Smooth muscle cell (in vitro differentiated cells): ENCODE data around the gene BMPER. TPM values are rescaled to one million over a fixed set of nuclear protein-coding genes. Genes with fewer than 3 reads are reported as not detected.

Source experiments
- DNase-seq: peaks from one replicate; lab custom pipeline; 2025; ENCODE audit not compliant: unreplicated experiment; lab: John Stamatoyannopoulos, UW
- H2AFZ ChIP-seq: fragments of 200-600 bp; sonication (generic); 2 replicates; pipeline ENCODE4 v1.6.0; 2016; ENCODE audit warnings: antibody characterized with exemption, low read depth, mild to moderate bottlenecking
- H3F3A ChIP-seq: fragments of 200-600 bp; sonication (generic); 2 replicates; pipeline ENCODE4 v1.6.0; 2017; ENCODE audit warnings: antibody characterized with exemption, low read depth
- H3K27ac ChIP-seq: fragments of 200-600 bp; sonication (generic); 2 replicates; pipeline ENCODE4 v1.5.1; 2016; ENCODE audit warnings: low read depth, mild to moderate bottlenecking
- H3K27me3 ChIP-seq: fragments of 200-600 bp; sonication (generic); 2 replicates; pipeline ENCODE4 v1.6.1; 2016; ENCODE audit warnings: low read depth, mild to moderate bottlenecking
- H3K36me3 ChIP-seq: fragments of 200-600 bp; sonication (generic); 2 replicates; pipeline ENCODE4 v1.5.1; 2016; ENCODE audit warnings: low read depth
- H3K4me1 ChIP-seq: fragments of 200-600 bp; sonication (generic); 2 replicates; pipeline ENCODE4 v1.5.1; 2016; ENCODE audit warnings: low read depth
- H3K4me2 ChIP-seq: fragments of 200-600 bp; sonication (generic); 2 replicates; pipeline ENCODE4 v1.6.0; 2016; ENCODE audit warnings: mild to moderate bottlenecking
- H3K4me3 ChIP-seq: fragments of 200-600 bp; sonication (generic); 2 replicates; pipeline ENCODE4 v1.5.1; 2016; ENCODE audit warnings: mild to moderate bottlenecking
- H3K79me2 ChIP-seq: fragments of 200-600 bp; sonication (generic); 2 replicates; pipeline ENCODE4 v1.6.0; 2016; ENCODE audit warnings: low read depth, mild to moderate bottlenecking
- H3K9ac ChIP-seq: fragments of 200-600 bp; sonication (generic); 2 replicates; pipeline ENCODE4 v1.6.0; 2016; ENCODE audit warnings: low read depth
- H3K9me3 ChIP-seq: fragments of 200-600 bp; sonication (generic); replicated peaks from 2 replicates; pipeline ENCODE4 v1.5.1; 2016; ENCODE audit warnings: low read depth
- H4K20me1 ChIP-seq: fragments of 200-600 bp; sonication (generic); 2 replicates; pipeline ENCODE4 v1.6.0; 2016; ENCODE audit warnings: low read depth
- CTCF ChIP-seq: fragments of 200-600 bp; sonication (generic); IDR thresholded peaks from 2 replicates; pipeline ENCODE4 v1.5.1; 2017; ENCODE audit warnings: borderline replicate concordance, mild to moderate bottlenecking, antibody characterized with exemption; ENCODE audit not compliant: insufficient read depth, poor library complexity, severe bottlenecking
- WGBS: methylation state at CpG from one replicate; pipeline ENCODE4 v1.1.7; 2016; ENCODE audit warnings: low lambda C conversion rate; 5-methylcytosine and 5-hydroxymethylcytosine counted together
- polyA plus RNA-seq: library from polyadenylated mRNA; unstranded; fragments of >200 nt; fragmentation: Nextera tagmentation; extraction: Ambion mirVana; gene quantifications from 2 replicates; pipeline ENCODE4 v1.2.1, GENCODE V29; 2016
- total RNA-seq: library from RNA; depleted of rRNA; stranded (reverse); fragments of >200 nt; gene quantifications from 2 replicates; pipeline ENCODE4 v1.2.3, GENCODE V29; 2014

BMPER gene
- total and polyA plus RNA-seq, 2 experiments from 2014 or later, result 3.0 to 21.9 TPM

- 92% methylated on average over 3 of the region's 3 CpGs for WGBS
- Histone ChIP-seq H3K27me3 (no peaks in the 10 kb centered on the region), H3K9ac (no peak overlapping the region), H3K36me3 (no peaks in the 10 kb centered on the region), H3K4me1 (no peaks in the 10 kb centered on the region), H3K4me2 (no peak overlapping the region), H3K9me3 (no peaks in the 10 kb centered on the region), H3F3A (no peaks in the 10 kb centered on the region), H3K27ac (no peak overlapping the region), H4K20me1 (no peaks in the 10 kb centered on the region), H3K79me2 (no peaks in the 10 kb centered on the region), H2AFZ (no peak overlapping the region), H3K4me3 (no peak overlapping the region)
- DNase-seq, result no peak
- no peak for TF ChIP-seq CTCF
Measured at GRCh38 chr7:34181271-34181958, 276.1 kb downstream of the BMPER start.

GRCh38 chr7:34184466-34184865 is 279.1 kb downstream of the BMPER start:
- no peak overlapping the region for H3K4me3 ChIP-seq
- no peak overlapping the region for H3K9ac ChIP-seq
- no peaks in the 10 kb centered on the region for H3K79me2 ChIP-seq
- no peaks in the 10 kb centered on the region for H3K27me3 ChIP-seq
- H3K4me1 ChIP-seq, result peaks cover 14% of the 10 kb centered on the region
- no peaks in the 10 kb centered on the region for H3K36me3 ChIP-seq
- H3F3A ChIP-seq, result no peaks in the 10 kb centered on the region
- H4K20me1 ChIP-seq, result no peaks in the 10 kb centered on the region
- no peak overlapping the region for H3K4me2 ChIP-seq
- no peak overlapping the region for H2AFZ ChIP-seq
- no peak for TF ChIP-seq CTCF
- no peak overlapping the region for H3K27ac ChIP-seq
- no peak for DNase-seq
- no peaks in the 10 kb centered on the region for H3K9me3 ChIP-seq
- 72% methylated on average over 1 of the region's 1 CpG for WGBS

GRCh38 chr7:34187798-34188307 is 282.5 kb downstream of the BMPER start:
- no peak overlapping the region for H3K4me3 ChIP-seq

More at GRCh38 chr7:34187798-34188307, 282.5 kb downstream of the BMPER start:
- Histone ChIP-seq H3F3A (no peaks in the 10 kb centered on the region), H4K20me1 (no peaks in the 10 kb centered on the region), H3K79me2 (no peaks in the 10 kb centered on the region), H3K9ac (no peak overlapping the region), H3K4me2 (no peak overlapping the region), H3K4me1 (peaks cover 14% of the 10 kb centered on the region), H3K27me3 (no peaks in the 10 kb centered on the region), H3K36me3 (no peaks in the 10 kb centered on the region), H3K9me3 (no peaks in the 10 kb centered on the region), H2AFZ (no peak overlapping the region), H3K27ac (no peak overlapping the region)
- no peak for TF ChIP-seq CTCF
- 80% methylated on average over 2 of the region's 2 CpGs for WGBS
- no peak for DNase-seq
